Mesodermal cell (in vitro differentiated cells): Measurements from ENCODE around the gene USP32.
"Not testable (repeated sequence)": the region's sequence is repeated elsewhere in the genome, so short reads cannot be mapped to it uniquely, and the experiment has no call there.

Experiments
- H3K27ac ChIP-seq: 2 replicates; pipeline ENCODE4 v1.7.0; 2013; ENCODE audit warnings: mild to moderate bottlenecking, low read depth, low read length, moderate library complexity; ENCODE audit not compliant: severe bottlenecking
- H3K36me3 ChIP-seq: 2 replicates; pipeline ENCODE4 v1.7.1; 2013; ENCODE audit warnings: mild to moderate bottlenecking, low read length, moderate library complexity; ENCODE audit not compliant: control insufficient read depth, insufficient read depth
- H3K4me1 ChIP-seq: one replicate; pipeline ENCODE4 v1.7.1; 2013; ENCODE audit warnings: mild to moderate bottlenecking, low read length; ENCODE audit not compliant: insufficient read depth, control insufficient read depth, poor library complexity, severe bottlenecking
- H3K4me3 ChIP-seq: 2 replicates; pipeline ENCODE4 v1.7.0; 2013; ENCODE audit warnings: low read length, control low read depth, mild to moderate bottlenecking; ENCODE audit not compliant: insufficient read depth, poor library complexity, severe bottlenecking; ENCODE audit errors: extremely low read depth
- H3K9me3 ChIP-seq: 2 replicates; pipeline ENCODE4 v1.7.1; 2013; ENCODE audit warnings: mild to moderate bottlenecking, low read length, moderate library complexity; ENCODE audit not compliant: control insufficient read depth
- WGBS, 2 experiments: methylation state at CpG; one replicate each; pipeline ENCODE4 v1.1.5; 2013; ENCODE audit warnings: missing lambda C conversion rate in 2 of 2; ENCODE audit not compliant: insufficient coverage in 2 of 2; 5-methylcytosine and 5-hydroxymethylcytosine counted together

The USP32 gene

GRCh38 chr17:60352569-60352968 lies 39.4 kb downstream of the USP32 start:
- WGBS, 2 experiments, result 94 to 95% methylated on average over 3 to 4 of the region's 4 CpGs
- peaks cover 3% of the 10 kb centered on the region for H3K36me3 ChIP-seq
- H3K9me3 ChIP-seq, result no peaks in the 10 kb centered on the region
- no peaks in the 10 kb centered on the region for H3K4me1 ChIP-seq
- H3K4me3 ChIP-seq, result no peak overlapping the region
- H3K27ac ChIP-seq, result no peak overlapping the region

GRCh38 chr17:60352071-60352470 lies 39.9 kb downstream of the USP32 start:
- Histone ChIP-seq H3K27ac (no peak overlapping the region), H3K9me3 (no peaks in the 10 kb centered on the region), H3K36me3 (peaks cover 3% of the 10 kb centered on the region), H3K4me1 (no peaks in the 10 kb centered on the region), H3K4me3 (no peak overlapping the region)
- WGBS, 2 experiments, result 100% methylated on average over 2 of the region's 3 CpGs

- no peaks in the 10 kb centered on the region for H3K9me3 ChIP-seq
- H3K27ac ChIP-seq, result no peak overlapping the region
- 93% methylated on average over 7 to 10 of the region's 11 CpGs for WGBS, 2 experiments
- no peaks in the 10 kb centered on the region for H3K4me1 ChIP-seq
- H3K36me3 ChIP-seq, result peaks cover 3% of the 10 kb centered on the region
- no peak overlapping the region for H3K4me3 ChIP-seq
These were observed 40.8 kb downstream of the USP32 start for GRCh38 chr17:60351012-60351695.

- H3K4me3 ChIP-seq, result no peak overlapping the region
- peaks cover 22% of the 10 kb centered on the region for H3K36me3 ChIP-seq
- H3K27ac ChIP-seq, result no peak overlapping the region
- 96 to 97% methylated on average over 4 of the region's 5 CpGs for WGBS, 2 experiments
- H3K9me3 ChIP-seq, result no peaks in the 10 kb centered on the region
- no peaks in the 10 kb centered on the region for H3K4me1 ChIP-seq
These were observed 43.3 kb downstream of the USP32 start for GRCh38 chr17:60348616-60349015.

- 100% methylated on average over 1 of the region's 3 CpGs; no CpG with 5 or more reads in 1 of the 2 experiments for WGBS, 2 experiments
- H3K4me3 ChIP-seq, result no peak overlapping the region
- peaks cover 32% of the 10 kb centered on the region for H3K36me3 ChIP-seq
- no peak overlapping the region for H3K27ac ChIP-seq
- H3K9me3 ChIP-seq, result no peaks in the 10 kb centered on the region
- no peaks in the 10 kb centered on the region for H3K4me1 ChIP-seq
These were observed 46.7 kb downstream of the USP32 start for GRCh38 chr17:60345233-60345632.

- peaks cover 38% of the 10 kb centered on the region for H3K36me3 ChIP-seq
- not testable (repeated sequence) for H3K4me1 ChIP-seq, H3K9me3 ChIP-seq, H3K27ac ChIP-seq, H3K4me3 ChIP-seq
- WGBS, 2 experiments, result 93% methylated on average over 5 to 7 of the region's 7 CpGs
These were observed 49.4 kb downstream of the USP32 start for GRCh38 chr17:60342492-60342891.

DNA sequence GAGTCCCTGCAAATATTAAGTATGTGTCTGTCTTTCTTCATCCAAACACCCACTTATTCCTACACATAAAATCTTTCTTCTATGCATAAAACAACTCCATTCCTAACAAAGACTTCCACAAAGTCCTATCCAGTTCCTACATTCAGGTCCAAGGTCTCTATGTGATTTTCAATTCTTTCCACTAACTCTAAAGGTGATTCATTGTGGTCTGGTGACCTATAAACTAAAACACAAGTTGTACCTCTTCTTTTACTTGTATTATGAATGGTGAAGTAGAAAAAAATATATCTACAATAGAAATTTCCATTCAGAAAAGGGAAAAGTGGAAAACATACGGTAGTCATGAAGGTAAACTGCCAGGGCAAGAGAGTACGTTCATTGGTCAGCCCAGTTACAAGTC lies 56.6 kb downstream of the USP32 start:
- Histone ChIP-seq H3K4me3 (no peak overlapping the region), H3K4me1 (no peaks in the 10 kb centered on the region), H3K9me3 (no peaks in the 10 kb centered on the region), H3K27ac (no peak overlapping the region), H3K36me3 (peaks cover 16% of the 10 kb centered on the region)
- WGBS, 2 experiments, result 92% methylated on average over 2 of the region's 2 CpGs; no CpG with 5 or more reads in 1 of the 2 experiments

- H3K4me1 ChIP-seq, result no peaks in the 10 kb centered on the region
- no peak overlapping the region for H3K27ac ChIP-seq
- WGBS, 2 experiments, result no CpG with 5 or more reads among the region's 2 CpGs
- H3K9me3 ChIP-seq, result no peaks in the 10 kb centered on the region
- H3K36me3 ChIP-seq, result peaks cover 24% of the 10 kb centered on the region
- H3K4me3 ChIP-seq, result no peak overlapping the region
These were observed 58.3 kb downstream of the USP32 start for GRCh38 chr17:60333628-60334031.

DNA sequence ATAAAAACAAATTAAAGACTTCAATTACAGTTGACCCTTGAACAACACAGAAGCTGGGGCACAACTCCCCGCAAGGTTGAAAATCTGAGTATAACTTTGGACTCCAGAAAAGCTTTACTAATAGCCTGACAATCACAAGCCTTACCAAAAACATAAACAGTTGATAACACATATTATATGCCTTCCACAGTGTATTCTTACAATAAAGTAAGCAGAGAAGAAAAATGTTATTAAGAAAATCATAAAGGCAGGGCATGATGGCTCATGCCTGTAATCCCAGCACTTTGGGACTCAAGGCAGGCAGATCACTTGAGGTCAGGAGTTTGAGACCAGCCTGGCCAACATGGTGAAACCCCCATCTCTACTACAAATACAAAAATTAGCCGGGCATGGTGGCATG lies 58.9 kb downstream of the USP32 start:
- H3K36me3 ChIP-seq, result peaks cover 24% of the 10 kb centered on the region
- not testable (repeated sequence) for H3K4me3 ChIP-seq, H3K27ac ChIP-seq, H3K9me3 ChIP-seq, H3K4me1 ChIP-seq
- 86 to 100% methylated on average over 1 of the region's 2 CpGs for WGBS, 2 experiments

GRCh38 chr17:60332574-60332973 lies 59.4 kb downstream of the USP32 start:
- H3K4me3 ChIP-seq, result no peak overlapping the region
- no peaks in the 10 kb centered on the region for H3K4me1 ChIP-seq
- no peaks in the 10 kb centered on the region for H3K9me3 ChIP-seq
- 100% methylated on average over 1 of the region's 2 CpGs for WGBS, 2 experiments
- peaks cover 19% of the 10 kb centered on the region for H3K36me3 ChIP-seq
- H3K27ac ChIP-seq, result no peak overlapping the region

DNA sequence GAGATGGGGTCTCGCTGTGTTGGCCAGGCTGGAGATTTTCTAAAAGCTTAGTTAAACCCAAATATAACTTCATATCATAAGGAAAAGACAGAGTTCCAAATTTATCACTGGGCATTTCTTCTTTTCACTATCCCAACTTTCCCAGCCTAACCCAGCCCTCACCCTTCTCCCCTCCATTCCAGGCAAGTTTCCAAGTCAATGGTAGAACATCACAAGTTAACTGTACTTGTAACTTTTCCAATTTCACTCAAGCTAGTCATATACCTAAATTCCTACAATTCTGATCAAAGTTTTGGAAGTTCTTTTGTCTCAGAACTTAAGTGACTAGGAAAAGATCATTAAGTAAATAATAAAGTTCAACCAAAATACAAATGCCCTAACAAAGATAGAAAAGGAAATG lies 61.2 kb downstream of the USP32 start:
- Histone ChIP-seq H3K9me3 (no peaks in the 10 kb centered on the region), H3K4me1 (no peaks in the 10 kb centered on the region), H3K27ac (no peak overlapping the region), H3K4me3 (no peak overlapping the region), H3K36me3 (peaks cover 18% of the 10 kb centered on the region)
- no CpG with 5 or more reads among the region's 1 CpG for WGBS, 2 experiments
